Skin epidermis (tissue), 12 donors: Measurements from ENCODE around the gene SNAPIN.
"Not testable (repeated sequence)": the region's sequence is repeated elsewhere in the genome, so short reads cannot be mapped to it uniquely, and the experiment has no call there.

Source experiments
- H3K27ac ChIP-seq, 21 experiments: fragments of 200-600 bp; sonication (generic) in 11 of 21; one replicate each; pipeline ENCODE4 v1.5.0; 2020; ENCODE audit warnings: mild to moderate bottlenecking in 3 of 21, inconsistent platforms in 2 of 21, moderate library complexity in 2 of 21
- H3K4me3 ChIP-seq, 7 experiments: fragments of 200-600 bp; sonication (generic) in 2 of 7; one replicate each; pipeline ENCODE4 v1.5.0; 2020; ENCODE audit warnings: inconsistent platforms in 2 of 7, mild to moderate bottlenecking in 2 of 7, moderate library complexity in 1 of 7

Gene SNAPIN

DNA sequence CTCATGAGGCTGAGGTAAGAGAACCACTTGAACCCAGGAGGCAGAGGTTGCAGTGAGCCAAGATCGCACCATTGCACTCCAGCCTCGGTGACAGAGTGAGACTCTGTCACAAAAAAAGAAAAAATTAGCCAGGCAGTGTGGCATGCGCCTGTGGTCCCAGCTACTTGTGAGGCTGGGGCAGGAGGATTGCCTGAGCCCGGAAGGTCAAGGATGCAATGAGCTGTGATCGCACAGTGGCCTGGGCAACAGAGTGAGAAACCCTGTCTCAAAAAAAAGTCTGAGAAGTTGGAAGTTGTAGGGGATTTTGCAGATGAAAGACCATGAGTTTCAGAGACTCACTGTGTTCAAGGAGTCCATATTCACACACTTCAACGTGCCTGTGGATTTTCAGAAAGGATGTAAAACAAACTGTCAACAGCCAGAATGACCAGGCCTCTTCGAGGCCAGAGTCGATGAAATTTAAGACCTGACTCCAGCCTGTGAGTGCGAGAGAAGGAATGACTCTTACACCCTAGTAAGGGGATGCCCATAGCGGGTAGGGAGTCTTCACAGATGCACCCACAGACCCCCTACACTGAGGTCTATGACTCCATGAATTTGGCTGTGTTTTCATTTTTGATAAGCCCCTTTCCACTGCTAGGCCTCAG is 33.4 kb upstream of the SNAPIN start:
- no peak overlapping the region for H3K4me3 ChIP-seq
- peak overlapping the region in 1 of 21 experiments; percentile 15 for H3K27ac ChIP-seq

DNA sequence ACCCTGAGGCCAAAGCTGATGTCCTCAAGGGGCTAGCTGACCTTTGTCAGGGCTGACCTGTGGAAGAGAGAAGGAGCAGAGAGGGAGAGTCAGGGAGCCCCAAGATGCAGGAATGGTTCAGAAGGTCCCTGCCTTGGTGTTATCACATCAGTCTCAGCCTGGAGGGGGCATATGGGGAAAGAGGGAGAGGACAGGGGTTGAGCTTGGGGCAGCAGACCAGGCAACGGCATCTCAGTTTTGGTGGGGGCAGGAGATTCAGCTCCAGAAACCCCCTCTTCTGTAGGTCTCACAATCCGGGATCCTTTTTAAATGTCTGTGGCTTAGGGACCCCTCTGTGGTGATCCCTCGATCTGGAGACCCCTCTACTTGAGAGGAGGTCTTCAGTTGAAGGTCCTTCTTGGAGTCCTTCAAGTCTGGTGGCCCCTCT is 32.0 kb upstream of the SNAPIN start:
- Histone ChIP-seq H3K4me3 (peak overlapping the region; percentile 30 to 46 (median 36)), H3K27ac (peak overlapping the region in 20 of 21 experiments; percentile 51 to 96 (median 86))

DNA sequence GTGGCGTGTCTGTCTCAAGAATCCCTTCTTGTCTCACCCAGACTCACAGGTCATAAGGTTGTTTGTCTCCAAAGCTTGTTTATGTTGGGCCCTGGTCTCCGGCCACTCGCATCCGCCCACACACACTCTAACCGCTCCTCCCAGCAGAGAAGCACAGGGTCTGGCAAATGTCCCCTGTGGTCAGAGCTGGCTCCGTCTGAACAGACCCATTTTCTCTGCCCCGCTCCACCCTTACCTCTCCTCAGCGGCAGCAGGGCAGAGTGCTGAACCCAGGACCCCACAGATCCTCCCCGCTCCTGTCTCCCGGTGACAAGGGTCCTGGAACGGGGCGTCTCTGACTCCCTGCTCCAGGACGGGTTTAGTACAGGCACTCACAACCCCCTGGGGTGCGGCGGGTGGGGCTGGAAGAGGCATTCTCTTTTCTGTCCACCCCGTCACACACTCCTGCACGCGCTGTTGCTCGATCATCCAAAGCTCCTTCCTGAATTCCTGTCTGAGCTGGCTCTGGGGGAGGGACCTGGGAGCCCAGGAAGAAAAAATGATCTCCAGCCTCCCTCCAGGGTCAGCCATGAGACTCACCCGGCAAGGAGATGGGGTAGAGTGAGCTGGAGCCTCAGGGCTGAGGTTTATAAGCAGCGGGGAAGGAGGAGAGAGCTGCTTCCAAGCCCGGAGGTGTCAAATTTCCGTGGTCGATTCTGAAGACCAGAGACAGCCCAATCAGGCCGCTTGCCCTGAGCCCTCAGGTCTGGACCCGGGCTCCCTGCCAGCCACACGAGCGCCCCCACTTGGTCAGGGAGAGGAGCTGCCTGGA is 31.4 kb upstream of the SNAPIN start, which contains the start of gene S100A13:
Gene S100A13, minus strand, starts transcription at position 602 of the 811 bp plus-strand sequence. CDS start 1,033 bp downstream, outside the sequence.
- peak within 1 kb of the TSS; percentile 30 to 46 (median 36) for H3K4me3 ChIP-seq

DNA sequence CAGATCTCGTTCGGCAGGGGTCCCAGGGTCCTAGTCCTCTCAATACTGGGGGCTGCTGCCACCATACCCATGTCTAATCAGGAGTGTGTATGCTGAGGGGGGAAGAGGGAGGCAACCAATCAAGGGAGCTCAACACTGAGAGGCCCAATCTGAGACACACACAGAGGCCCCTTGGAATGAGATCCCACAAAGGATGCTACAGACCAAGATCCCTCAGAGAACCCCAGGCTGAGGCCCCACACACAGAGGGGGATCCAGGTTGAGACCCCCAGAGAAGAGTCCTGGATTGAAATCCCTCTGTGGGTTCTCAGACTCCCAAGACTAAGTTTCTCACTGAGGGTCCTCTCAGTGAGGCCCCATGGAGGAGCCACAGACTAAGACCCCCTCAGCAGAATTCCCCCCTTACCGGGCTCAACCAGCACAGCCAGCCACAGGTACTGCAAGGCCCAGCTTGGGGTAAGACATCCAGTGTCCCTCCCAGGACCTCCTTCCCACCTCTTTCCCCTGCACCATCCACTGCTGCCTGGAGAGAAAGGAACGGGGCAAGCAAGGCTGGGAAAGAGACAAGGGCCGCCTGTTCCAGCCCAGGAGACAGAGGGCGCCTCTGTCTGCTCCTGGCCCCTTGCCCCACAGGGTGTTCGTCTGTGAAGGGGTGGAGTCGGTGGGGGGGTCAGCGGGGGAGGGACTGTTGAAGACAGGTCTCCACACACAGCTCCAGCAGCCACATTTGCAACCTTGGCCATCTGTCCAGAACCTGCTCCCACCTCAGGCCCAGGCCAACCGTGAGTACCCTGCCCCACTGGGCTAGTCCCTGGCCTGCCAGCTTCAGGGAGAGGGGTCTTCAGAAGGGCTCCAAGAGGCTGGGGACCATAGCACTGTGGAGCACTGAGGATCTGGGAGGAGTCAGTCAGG is 30.5 kb upstream of the SNAPIN start, which contains the start of gene S100A1:
Gene S100A1, plus strand, starts transcription at position 720 of the 912 bp plus-strand sequence. CDS start 2,088 bp downstream, outside the sequence.
- H3K4me3 ChIP-seq, result peak within 1 kb of the TSS; percentile 30 to 46 (median 36)
- peak within 1 kb of the TSS; percentile 3 to 96 (median 85) for H3K27ac ChIP-seq

More for the DNA sequence above, 31.4 kb upstream of the SNAPIN start, which contains the start of gene S100A13:
- H3K27ac ChIP-seq, result peak within 1 kb of the TSS; percentile 3 to 96 (median 85)

DNA sequence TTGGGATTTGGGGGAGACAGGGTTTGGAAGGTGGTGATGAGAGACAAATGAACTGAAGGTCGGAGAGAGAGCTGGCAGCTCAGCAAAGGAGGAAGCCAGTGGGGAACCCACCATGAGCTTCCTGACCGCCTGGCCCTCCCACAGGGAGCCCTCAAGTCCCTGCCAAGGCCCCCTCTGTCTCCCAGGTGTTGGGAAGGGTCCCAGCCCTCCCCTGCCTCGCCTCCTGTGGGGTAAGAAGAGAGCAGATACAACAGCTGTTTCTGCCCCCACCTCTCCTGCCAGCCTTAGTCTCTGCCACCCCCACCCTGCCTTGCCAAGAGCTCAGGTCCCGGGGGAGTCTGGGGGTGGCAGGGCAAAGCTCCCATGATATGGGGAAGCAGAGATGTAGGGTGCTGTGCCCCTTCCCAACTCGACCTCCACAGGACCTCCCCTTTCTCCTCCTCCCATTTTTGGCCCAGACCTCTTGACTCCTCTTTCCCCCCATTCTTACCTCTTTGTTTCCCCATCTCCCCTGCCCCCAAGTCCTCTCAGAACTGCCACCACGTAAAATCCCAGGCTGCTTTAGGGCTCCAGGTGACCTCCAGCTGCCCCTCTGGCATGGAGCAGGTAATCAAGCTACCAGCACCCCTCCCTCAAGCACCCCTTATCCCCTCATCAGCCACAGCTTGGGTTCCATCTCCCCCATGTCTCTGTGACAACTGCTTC is 29.7 kb upstream of the SNAPIN start:
- Histone ChIP-seq H3K4me3 (no peak overlapping the region), H3K27ac (peak overlapping the region in 8 of 21 experiments; percentile 14 to 96 (median 88))

DNA sequence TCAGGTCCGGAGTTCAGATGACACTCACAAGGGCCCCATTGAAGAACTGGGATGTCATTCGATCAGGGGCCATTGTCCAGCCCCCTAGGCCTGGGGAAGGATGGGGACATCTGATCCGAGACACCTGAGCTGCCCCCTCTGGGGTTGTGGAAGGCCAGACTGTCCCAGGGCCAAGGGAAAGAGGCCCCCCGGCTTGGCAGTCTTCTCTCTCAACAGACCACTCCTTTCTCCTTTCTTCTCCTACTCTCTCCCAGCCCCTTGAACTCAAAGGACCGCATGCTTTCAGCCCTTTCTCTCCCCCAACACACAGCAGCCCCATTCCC is 29.2 kb upstream of the SNAPIN start:
- peak overlapping the region in 4 of 21 experiments; percentile 28 to 90 (median 77) for H3K27ac ChIP-seq

DNA sequence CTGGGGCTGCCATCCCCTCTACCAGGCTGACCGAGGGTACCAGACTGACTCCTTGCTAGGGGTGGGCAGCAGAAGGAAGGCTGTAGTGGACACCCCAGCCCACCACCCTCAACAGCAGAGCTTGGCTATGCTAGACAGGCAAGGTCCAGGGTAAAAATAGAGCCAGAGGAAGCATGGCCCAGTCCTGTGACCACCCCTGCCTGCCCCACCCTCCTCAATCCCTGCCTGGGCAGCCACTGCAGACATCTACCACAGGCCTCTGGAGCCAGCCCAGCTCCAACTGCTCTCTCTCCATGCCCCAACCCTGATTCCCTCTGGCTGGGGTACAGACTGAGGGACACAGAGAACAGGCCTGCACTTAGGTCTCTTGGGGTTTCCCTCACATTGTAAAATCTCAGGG is 28.5 kb upstream of the SNAPIN start:
- H3K4me3 ChIP-seq, result no peak overlapping the region
- H3K27ac ChIP-seq, result peak overlapping the region in 6 of 21 experiments; percentile 23 to 90 (median 46)

More for the DNA sequence above, 29.2 kb upstream of the SNAPIN start:
- no peak overlapping the region for H3K4me3 ChIP-seq

DNA sequence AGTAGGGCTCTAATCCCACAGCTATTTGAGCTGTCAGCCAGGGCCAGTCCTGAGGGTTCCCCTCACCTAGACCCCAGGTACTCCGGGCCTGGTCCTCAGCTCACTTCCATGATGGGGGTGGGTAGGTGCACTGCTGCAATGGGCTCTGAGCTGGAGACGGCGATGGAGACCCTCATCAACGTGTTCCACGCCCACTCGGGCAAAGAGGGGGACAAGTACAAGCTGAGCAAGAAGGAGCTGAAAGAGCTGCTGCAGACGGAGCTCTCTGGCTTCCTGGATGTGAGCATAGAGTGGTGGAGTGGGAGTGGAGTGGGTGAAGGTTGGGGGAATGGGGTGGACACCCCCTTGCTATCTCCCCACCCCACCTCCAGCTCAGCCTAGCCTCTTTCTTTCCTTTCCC is 28.1 kb upstream of the SNAPIN start:
- Histone ChIP-seq H3K4me3 (no peak overlapping the region), H3K27ac (peak overlapping the region in 6 of 21 experiments; percentile 23 to 90 (median 44))

DNA sequence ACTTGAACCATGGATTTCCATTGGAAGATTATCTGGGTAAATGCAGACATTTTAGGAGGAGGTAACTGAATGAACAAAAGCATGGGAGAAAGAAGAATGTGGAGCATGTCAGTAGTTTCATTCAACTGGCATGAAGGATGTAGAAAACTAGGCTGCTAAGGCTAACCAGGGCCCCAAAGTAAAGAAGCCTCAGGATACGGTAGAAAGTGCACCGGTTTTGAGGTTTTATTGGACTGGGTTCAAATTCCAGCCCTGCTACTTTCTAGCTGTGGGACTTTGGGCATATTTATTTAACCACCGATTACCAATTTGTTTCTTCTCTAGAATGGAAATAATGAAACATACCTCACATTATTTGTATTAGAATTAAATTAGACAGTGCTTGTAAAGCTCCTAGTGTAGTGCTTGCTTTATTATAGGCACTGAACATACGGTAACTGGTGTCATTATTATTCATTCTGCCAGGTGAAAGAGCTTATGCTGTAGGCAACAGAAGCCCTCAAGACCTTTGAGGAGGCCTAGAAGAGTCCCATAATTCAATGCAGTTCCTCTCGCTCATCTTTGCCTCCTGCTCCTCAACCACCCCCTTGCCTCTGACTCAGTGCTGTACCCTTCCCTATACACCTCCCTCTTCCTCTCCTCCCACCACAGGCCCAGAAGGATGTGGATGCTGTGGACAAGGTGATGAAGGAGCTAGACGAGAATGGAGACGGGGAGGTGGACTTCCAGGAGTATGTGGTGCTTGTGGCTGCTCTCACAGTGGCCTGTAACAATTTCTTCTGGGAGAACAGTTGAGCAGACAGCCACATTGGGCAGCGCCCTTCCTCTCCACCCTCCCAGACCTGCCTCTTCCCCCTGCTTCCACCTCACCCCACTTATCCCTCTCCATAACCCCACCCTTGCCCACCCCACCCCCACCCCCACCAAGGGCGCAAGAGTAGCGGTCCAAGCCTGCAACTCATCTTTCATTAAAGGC is 27.2 kb upstream of the SNAPIN start:
- H3K4me3 ChIP-seq, result no peak overlapping the region
- H3K27ac ChIP-seq, result peak overlapping the region in 3 of 21 experiments; percentile 24 to 90 (median 43)

DNA sequence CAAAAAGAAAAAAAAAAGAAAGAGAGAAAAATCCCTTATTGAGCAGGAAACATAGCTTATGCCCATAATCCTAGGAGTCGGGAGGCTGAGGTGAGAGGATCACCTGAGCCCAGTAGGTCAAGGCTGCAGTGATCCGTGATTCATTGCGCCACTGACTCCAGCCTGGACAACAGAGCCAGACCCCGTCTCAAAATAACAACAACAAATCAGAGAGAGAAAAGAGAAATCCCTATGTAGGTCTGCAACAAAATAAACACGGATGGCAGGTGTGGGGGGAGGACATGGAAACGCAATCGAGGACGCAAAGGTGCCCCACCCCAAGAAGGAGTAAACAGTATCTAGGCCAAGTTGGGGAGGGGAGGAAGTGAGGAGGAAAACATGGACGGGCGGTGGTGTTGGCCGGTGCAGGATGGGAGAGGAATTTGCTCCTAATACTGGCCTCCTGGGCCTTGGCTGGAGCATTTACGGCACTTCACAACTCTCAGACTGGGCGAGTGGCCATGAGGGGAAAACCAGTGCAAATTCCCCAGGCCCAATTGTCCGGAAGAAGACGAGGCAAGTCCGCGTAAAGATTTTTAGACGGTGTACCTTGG is 25.2 kb upstream of the SNAPIN start:
- peak overlapping the region in 20 of 21 experiments; percentile 94 to 100 (median 99) for H3K27ac ChIP-seq
- H3K4me3 ChIP-seq, result peak overlapping the region; percentile 56 to 78 (median 62)

DNA sequence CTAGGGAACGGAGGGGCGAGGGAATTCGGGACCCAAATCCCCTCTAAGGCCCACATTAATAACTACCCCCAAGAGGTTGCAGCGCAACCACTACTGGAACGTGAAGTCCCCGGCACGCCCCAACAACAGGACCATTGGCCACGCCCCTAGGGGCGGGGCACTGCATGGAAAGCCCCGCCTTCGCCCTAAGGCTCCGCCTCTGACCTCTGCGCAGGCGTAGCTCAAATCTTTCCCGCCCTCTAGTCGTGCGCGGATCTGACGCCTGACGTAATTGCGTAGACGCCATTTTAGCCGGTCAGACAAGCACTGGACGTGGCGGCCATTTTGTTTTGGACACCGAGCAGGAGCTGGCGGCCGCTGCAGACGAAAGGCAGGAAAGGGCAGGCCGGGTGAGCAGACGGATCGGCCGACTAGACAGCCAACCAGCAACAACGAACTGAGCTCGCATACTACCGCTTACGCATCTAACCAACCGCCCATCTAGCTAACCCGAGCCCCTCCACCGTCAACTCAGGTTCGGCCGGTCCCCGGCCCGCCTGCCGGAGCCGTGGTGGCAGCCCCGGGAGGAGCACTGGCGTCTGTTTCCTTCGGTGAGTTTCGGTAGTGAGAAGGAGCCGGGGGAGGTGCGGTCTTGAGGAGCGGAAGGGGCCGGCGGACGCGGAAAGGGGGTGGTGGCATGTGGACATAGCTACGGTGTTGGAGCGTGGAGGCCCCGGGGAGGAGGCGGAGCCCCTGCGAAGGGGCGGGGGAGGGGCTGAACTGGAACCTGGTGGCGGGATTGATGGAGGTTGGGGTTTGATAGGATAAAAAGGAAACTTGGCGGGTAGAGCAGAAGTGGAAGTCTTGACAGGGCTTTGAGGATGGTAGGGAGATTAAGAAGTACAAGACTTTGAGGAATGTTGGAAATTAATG is 24.5 kb upstream of the SNAPIN start, which contains the start of gene CHTOP:
Gene CHTOP, plus strand, starts transcription at position 313 of the 912 bp plus-strand sequence. CDS start 2,523 bp downstream, outside the sequence.
- Histone ChIP-seq H3K27ac (peak within 1 kb of the TSS; percentile 88 to 100 (median 99)), H3K4me3 (peak within 1 kb of the TSS; percentile 56 to 78 (median 62))

DNA sequence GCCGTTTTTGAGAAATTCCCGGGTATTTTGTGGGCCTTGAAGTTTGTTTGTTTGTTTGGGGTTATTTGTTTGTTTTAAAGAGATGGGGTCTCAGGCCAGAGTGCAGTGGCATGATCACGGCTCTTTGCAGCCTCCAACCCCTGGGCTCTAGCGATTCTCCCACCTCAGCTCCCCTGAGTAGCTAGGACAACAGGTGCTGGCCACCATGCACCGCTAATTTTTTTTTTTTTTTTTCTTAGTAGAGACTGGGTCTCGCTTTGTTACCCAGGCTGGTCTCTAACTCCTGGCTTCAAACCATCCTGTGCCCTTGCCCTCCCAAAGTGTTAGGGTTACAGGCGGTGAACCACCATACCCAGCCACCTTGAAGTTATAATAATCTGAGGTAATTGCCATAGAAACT is 22.6 kb upstream of the SNAPIN start:
- peak overlapping the region in 3 of 7 experiments; percentile 57 to 78 (median 62) for H3K4me3 ChIP-seq
- H3K27ac ChIP-seq, result peak overlapping the region in 5 of 21 experiments; percentile 98 to 100 (median 100)

DNA sequence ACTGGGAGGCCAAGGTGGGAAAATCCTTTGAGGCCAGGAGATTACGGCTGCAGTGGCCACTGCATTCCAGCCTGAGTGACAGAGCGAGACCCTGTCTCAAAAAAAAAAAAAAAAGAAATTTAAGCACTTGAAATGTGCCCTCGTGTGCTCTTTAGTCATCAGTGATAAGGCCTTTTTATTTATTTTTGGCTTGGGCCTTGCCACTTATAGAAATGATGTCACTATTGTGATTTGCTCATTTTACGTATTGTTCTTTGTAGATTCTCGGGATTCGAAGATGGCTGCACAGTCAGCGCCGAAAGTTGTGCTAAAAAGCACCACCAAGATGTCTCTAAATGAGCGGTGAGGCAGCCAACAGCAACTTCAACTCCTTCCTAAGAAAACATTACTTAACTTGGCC is 22.2 kb upstream of the SNAPIN start:
- H3K4me3 ChIP-seq, result no peak overlapping the region
- H3K27ac ChIP-seq, result peak overlapping the region in 1 of 21 experiments; percentile 100

DNA sequence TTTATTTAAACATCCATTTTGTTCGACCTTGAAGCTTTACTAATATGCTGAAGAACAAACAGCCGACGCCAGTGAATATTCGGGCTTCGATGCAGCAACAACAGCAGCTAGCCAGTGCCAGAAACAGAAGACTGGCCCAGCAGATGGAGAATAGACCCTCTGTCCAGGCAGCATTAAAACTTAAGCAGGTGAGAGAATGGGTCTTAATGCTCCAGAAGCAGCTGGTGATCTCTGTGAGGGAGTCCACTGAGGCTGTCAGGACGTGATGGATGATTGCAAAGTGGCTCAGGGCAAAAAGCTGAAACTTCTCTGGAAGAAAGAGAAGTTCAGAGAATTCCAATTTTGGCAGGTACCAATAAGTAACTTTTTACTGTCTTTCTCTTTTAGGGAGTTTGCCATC is 20.2 kb upstream of the SNAPIN start:
- Histone ChIP-seq H3K4me3 (no peak overlapping the region), H3K27ac (no peak overlapping the region)

DNA sequence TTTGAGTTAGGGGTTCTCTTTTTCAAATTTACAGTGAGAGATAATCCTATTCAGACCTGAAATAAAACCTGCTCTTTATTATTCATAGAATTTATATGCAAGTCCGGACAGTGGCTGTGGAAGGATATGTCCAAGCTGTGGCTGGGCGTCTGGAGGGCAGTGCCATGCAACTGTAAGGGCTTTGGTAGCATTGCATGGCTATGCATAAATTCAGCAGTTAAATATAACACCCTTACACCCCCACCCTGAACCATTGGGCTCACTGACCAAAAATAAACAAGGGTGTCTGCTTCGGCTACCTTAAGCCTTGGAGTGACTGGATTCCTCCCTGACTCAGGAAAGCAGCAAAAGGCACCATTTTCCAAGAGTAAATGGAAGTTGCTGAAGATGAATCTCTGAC is 19.2 kb upstream of the SNAPIN start:
- Histone ChIP-seq H3K4me3 (no peak overlapping the region), H3K27ac (no peak overlapping the region)

DNA sequence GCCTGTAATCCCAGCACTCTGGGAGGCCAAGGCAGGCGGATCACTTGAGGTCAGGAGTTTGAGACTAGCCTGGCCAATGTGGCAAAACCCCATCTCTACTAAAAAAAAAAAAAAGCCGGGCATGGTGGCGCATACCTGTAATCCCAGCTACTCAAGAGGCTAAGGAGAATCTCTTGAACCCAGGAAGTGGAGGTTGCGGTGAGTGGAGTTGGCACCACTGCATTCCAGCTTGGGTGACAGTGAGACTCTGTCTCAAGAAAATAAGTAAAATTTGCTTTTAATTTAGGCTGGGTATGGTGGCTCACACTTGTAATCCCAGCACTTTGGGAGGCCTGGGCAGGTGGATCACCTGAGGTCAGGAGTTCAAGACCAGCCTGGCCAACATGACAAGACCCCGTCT is 18.3 kb upstream of the SNAPIN start:
- H3K27ac ChIP-seq, H3K4me3 ChIP-seq: not testable (repeated sequence)
